Endometrium (tissue), 2 donors: Measurements from ENCODE around the gene KIAA1328.
"Not testable (repeated sequence)": the region's sequence is repeated elsewhere in the genome, so short reads cannot be mapped to it uniquely, and the experiment has no call there.

Experiments
- FAIRE-seq: peaks from 2 replicates; lab custom pipeline; 2012; peaks lifted over from hg19 to GRCh38; lab: Jason Lieb, UNC
- donor health status: control.
- donor health status: control.

Gene KIAA1328

GRCh38 chr18:36828630-36829361 is at the start of gene KIAA1328, which contains the start of gene TPGS2:
Gene KIAA1328, plus strand, starts transcription at chr18:36829127. Its CDS starts 12 bp downstream, at chr18:36829139.
Gene TPGS2, minus strand, starts transcription at chr18:36829002. Its CDS starts 235 bp downstream, at chr18:36828767.
- FAIRE-seq: no peak

GRCh38 chr18:36780748-36781147 is 48.2 kb upstream of the KIAA1328 start:
- no peak for FAIRE-seq

GRCh38 chr18:36782710-36783109 is 46.2 kb upstream of the KIAA1328 start:
- no peak for FAIRE-seq

DNA sequence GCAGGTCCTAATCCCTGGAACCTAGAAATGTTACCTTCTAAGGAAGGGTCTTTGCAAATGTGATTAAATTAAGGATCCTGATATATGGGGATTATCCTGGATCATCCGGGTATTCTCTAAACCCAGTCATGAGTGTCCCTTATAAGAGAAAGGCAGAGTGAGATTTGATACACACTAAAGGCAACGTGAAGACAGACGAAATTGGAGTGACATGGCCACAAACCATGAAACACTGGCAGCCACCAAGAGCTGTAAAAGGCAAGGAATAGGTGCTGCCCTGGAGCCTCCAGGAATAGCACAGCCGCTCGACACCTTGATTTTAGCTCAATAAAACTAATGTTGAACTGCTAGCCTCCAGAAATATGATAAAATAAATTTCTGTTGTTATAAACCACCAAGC is 45.1 kb upstream of the KIAA1328 start:
- FAIRE-seq: no peak

DNA sequence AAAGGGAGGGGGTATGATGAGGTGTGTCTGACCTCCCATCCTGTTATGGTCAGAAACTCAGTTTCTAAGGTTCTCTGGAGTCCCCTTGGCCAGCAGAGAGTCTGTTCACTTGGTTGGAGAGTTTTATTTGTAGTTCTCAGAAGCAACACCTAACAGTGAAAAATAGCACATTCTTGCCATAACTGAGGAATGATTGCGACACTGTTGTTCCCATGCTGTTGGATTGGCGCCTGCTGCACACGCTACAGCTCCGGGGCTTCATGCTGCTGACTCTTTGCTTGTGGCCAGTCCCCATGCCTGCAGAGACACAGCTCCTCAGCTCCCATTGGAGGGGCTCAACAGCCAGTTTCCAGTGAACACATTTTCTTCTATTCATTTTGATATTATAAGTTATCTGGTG is 42.2 kb upstream of the KIAA1328 start:
- no peak for FAIRE-seq

GRCh38 chr18:36792634-36793283 is 36.2 kb upstream of the KIAA1328 start:
- FAIRE-seq: no peak

- FAIRE-seq: no peak
Observed at GRCh38 chr18:36798738-36799473, 30.0 kb upstream of the KIAA1328 start.

- FAIRE-seq: no peak
Observed at GRCh38 chr18:36805105-36805504, 23.8 kb upstream of the KIAA1328 start.

DNA sequence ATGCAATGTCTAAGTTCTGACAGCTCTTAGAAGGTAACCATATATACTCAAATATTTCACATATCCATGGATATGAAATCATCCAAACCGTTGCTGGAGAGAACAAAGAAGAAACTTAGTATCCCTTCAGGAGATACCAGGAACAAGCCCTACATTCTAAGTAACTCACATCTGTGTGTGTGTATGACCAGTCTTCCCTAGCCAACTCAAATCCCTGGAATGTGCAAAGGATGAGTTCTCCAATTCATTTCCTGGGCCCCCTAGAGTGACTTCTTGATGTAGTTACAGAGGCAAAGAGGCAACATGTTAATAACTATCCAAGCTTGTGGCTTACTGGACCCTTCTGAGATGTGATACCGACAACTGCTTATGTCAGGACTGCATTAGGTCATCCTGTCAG is 20.2 kb upstream of the KIAA1328 start:
- FAIRE-seq: no peak

GRCh38 chr18:36809590-36810381 is 19.1 kb upstream of the KIAA1328 start:
- peak; percentile 77 for FAIRE-seq

DNA sequence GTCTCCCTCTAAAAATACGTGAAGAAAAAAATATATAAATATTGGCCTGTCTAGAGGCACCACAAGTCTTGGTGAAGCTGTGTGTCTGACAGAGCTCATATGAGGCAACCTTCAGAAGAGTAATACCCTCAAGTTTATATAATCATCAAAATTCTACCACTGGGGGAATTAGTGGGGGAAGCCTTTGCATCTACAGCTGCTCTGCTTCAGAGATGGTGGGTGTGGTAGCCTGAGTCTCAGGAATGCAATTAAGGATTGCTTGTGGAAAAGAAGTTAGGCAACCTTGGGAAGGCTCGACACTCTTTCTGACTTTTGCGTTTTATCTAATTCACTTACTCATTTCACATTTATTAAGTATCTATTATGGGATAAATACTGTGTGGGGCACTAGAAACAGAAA is 17.5 kb upstream of the KIAA1328 start:
- FAIRE-seq: no peak

GRCh38 chr18:36811955-36812354 is 17.0 kb upstream of the KIAA1328 start:
- FAIRE-seq: no peak

DNA sequence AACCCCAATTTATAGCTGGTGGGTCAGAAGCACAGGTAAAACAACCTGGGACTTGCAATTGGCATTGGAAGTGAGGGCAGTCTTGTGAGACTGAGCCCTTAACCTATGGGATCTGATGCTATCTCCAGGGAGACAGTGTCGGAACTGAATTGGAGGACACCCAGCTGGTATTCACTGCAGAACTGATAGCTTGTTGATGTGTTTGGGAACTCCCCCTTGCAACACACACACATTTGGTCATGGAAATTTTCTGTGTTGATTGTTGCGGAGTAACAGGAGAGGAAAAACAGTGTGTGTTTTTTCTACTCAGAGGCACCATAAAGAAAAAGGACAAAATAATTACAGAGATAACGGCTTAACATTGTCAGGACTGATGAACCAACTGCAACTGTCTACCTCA is 16.2 kb upstream of the KIAA1328 start:
- no peak for FAIRE-seq

- no peak for FAIRE-seq
Observed at GRCh38 chr18:36813101-36813775, 15.7 kb upstream of the KIAA1328 start.

DNA sequence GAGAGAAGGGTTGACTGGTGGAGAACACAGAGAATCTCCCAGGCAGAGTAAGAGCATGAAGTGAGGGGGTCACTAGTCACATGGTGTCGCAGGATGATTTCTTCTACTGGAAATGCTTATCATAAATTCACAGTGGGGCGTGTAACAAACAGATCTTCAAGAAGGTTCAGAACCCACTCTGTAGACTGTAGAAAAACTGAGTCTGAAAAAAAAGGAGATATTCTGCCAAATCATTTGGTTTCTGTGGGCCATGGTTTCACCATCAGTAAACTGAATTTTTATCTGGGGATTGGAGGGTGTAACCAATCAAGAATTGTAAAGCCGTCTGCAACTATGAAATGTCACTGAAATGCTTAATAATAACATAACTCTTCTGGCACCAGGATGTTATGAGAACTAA is 15.1 kb upstream of the KIAA1328 start:
- FAIRE-seq: no peak

DNA sequence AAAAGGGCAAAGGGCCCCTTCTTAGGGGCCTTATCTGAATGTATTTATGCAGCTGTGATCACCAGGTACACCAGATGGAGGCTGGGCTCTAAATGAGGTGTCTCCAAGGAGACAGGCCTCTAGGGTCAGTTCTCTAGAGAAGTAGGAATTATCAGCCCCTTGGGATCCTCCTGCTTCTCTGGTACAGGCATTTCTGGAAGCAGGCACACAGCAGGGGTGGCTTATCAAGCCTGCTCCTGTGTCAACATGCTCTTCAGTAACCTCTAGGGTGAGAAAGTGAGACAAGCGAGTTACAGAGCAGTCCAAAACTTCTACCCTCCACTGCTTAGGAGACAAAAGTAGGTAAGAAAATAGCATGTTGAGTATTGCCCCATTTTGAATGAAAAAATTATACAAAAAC is 13.9 kb upstream of the KIAA1328 start:
- no peak for FAIRE-seq

DNA sequence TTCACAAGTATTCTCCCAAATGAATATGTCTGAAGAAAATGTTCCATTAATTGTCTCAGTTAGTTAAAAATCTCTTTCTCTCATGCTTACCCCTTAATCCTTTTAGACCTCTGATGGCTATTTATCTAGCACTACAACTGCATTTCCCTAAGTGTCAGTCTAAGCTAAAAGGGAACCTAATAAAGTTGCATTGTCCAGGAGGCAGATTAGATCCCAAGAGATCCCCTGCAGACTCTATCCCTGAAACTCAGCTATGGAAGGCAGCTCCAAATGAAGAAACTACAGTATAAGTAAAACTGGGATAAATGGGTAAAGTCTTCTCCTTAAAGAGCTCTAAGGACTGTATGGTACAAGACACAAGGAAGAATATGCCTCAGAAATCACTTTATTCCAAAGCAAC is 12.8 kb upstream of the KIAA1328 start:
- not testable (repeated sequence) for FAIRE-seq

DNA sequence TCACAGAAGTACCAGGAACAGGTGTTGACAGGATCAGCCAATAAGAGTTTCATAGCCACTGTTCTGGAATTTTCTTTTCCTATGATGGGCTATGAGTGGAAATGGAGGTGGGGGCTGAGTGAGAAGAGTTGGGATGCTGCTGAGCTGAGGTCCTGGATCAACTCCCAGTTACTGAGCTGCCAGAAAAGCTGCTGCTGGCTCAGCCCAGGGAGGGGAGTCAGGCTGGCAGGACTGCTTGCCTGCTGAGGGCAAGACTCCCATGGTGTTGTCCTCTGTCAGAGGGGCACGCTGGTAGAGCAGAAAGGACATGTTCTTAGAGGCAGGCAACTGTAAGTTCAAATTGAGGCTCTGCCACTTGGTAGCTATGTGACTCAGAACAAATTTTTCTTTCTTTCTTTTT is 11.9 kb upstream of the KIAA1328 start:
- FAIRE-seq: no peak

DNA sequence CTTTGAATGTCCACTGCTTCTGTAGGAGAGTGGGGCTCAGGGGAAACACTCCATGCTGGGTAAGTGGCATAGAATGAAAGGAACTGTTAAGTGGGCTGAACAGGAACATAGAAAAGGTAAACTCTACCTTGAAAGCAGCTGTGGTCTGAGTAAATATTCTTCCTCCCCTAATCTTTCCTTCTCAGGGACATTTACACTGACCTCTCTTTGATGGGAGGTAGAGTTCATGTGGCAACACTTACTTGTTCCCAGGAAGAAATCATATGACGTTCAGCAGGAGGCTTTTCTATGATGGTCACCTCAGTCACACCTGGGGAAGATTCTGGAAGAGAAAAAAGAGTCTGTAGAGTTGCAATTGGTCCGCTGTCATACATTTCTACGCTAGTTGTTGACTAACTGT is 10.3 kb upstream of the KIAA1328 start:
- no peak for FAIRE-seq

- no peak for FAIRE-seq
Observed at GRCh38 chr18:36819621-36820020, 9.3 kb upstream of the KIAA1328 start.

DNA sequence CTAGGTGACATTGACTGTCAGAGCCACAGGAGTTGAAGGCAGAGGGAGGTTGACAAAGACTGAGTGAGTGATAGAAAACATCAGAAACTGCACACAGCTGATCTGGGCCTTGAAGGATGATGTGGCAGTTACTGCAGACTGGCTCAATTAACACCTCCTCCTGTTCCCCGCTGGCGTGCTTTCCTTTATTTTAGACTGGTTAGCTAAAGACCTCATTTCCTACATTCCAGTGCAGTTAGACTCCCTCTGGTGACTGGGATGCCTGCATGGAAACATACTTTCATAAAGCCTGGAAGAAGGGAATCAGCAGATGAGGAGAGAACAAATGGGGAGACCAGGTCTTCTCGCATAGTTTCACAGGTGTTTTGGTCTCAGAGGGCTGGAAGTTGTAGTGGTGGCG is 7.2 kb upstream of the KIAA1328 start:
- no peak for FAIRE-seq

GRCh38 chr18:36825526-36825925 is 3.4 kb upstream of the KIAA1328 start:
- FAIRE-seq: no peak
